Neural crest cell (in vitro differentiated cells): ENCODE results near the gene SLC25A48. TPM values are rescaled to one million over a fixed set of nuclear protein-coding genes. Genes with fewer than 3 reads are reported as not detected.

Experiments
- DNase-seq: peaks from one replicate; pipeline ENCODE4 v3.0.0; 2021; ENCODE audit warnings: low read depth, mixed read lengths, low spot score
- H3K27ac Mint-ChIP-seq: one replicate; pipeline ENCODE4 v1.8.0; 2021; ENCODE audit warnings: mild to moderate bottlenecking, mixed read lengths; ENCODE audit not compliant: unreplicated experiment
- H3K27me3 Mint-ChIP-seq: 2 replicates; pipeline ENCODE4 v1.8.0; 2021; ENCODE audit warnings: low read depth, mild to moderate bottlenecking, mixed read lengths
- H3K36me3 Mint-ChIP-seq: 2 replicates; pipeline ENCODE4 v1.8.0; 2021; ENCODE audit warnings: low read depth, mild to moderate bottlenecking, mixed read lengths
- H3K4me1 Mint-ChIP-seq: 2 replicates; pipeline ENCODE4 v1.8.0; 2021; ENCODE audit warnings: mixed read lengths
- H3K4me3 Mint-ChIP-seq: one replicate; pipeline ENCODE4 v1.8.0; 2021; ENCODE audit warnings: mild to moderate bottlenecking, mixed read lengths
- H3K9me3 Mint-ChIP-seq: 2 replicates; pipeline ENCODE4 v1.8.0; 2021; ENCODE audit warnings: mixed read lengths
- CTCF ChIP-seq: fragments of 200-600 bp; sonication (generic); conservative IDR thresholded peaks from 2 replicates; pipeline ENCODE4 v1.5.0; 2021; ENCODE audit warnings: antibody characterized with exemption, mild to moderate bottlenecking
- total RNA-seq: library from RNA; stranded (reverse); gene quantifications from 2 replicates; pipeline ENCODE4 v1.2.1, GENCODE V29; 2021

The SLC25A48 gene
- total RNA-seq, 1 donor from 2014 or later = not detected

- Mint-ChIP-seq H3K4me1 (peaks cover 11% of the 10 kb centered on the region), H3K36me3 (no peaks in the 10 kb centered on the region), H3K9me3 (peaks cover 2% of the 10 kb centered on the region), H3K27ac (no peak overlapping the region), H3K4me3 (no peak overlapping the region), H3K27me3 (peaks cover 40% of the 10 kb centered on the region)
- no peak for DNase-seq
- TF ChIP-seq CTCF = no peak
Observed at GRCh38 chr5:135867599-135867998, 33.1 kb downstream of the SLC25A48 start.

GRCh38 chr5:135868681-135869080 lies 34.2 kb downstream of the SLC25A48 start:
- peaks cover 40% of the 10 kb centered on the region for H3K27me3 Mint-ChIP-seq
- H3K4me3 Mint-ChIP-seq = no peak overlapping the region
- DNase-seq = no peak
- H3K9me3 Mint-ChIP-seq = peaks cover 2% of the 10 kb centered on the region
- no peaks in the 10 kb centered on the region for H3K36me3 Mint-ChIP-seq
- TF ChIP-seq CTCF = no peak
- H3K27ac Mint-ChIP-seq = no peak overlapping the region
- peaks cover 11% of the 10 kb centered on the region for H3K4me1 Mint-ChIP-seq

GRCh38 chr5:135869276-135869675 lies 34.8 kb downstream of the SLC25A48 start:
- Mint-ChIP-seq H3K4me3 (no peak overlapping the region), H3K9me3 (peaks cover 2% of the 10 kb centered on the region), H3K36me3 (no peaks in the 10 kb centered on the region), H3K27ac (no peak overlapping the region), H3K4me1 (peaks cover 11% of the 10 kb centered on the region), H3K27me3 (peaks cover 39% of the 10 kb centered on the region)
- DNase-seq = no peak
- TF ChIP-seq CTCF = no peak

- H3K4me1 Mint-ChIP-seq = peaks cover 11% of the 10 kb centered on the region
- H3K9me3 Mint-ChIP-seq = no peaks in the 10 kb centered on the region
- no peak for TF ChIP-seq CTCF
- H3K27me3 Mint-ChIP-seq = peaks cover 41% of the 10 kb centered on the region
- H3K4me3 Mint-ChIP-seq = no peak overlapping the region
- DNase-seq = no peak
- H3K36me3 Mint-ChIP-seq = no peaks in the 10 kb centered on the region
- peak overlapping the region; percentile 37 for H3K27ac Mint-ChIP-seq
Observed at GRCh38 chr5:135869935-135870334, 35.5 kb downstream of the SLC25A48 start.

- Mint-ChIP-seq H3K36me3 (no peaks in the 10 kb centered on the region), H3K9me3 (no peaks in the 10 kb centered on the region), H3K4me1 (peaks cover under 1% of the 10 kb centered on the region), H3K27me3 (peaks cover 45% of the 10 kb centered on the region), H3K27ac (no peak overlapping the region), H3K4me3 (no peak overlapping the region)
- DNase-seq = no peak
- no peak for TF ChIP-seq CTCF
Observed at GRCh38 chr5:135871268-135871915, 36.9 kb downstream of the SLC25A48 start.
